Middle frontal gyrus (tissue), 1 donor: ENCODE results near the gene SASH1.
"Not testable (repeated sequence)": the region's sequence is repeated elsewhere in the genome, so short reads cannot be mapped to it uniquely, and the experiment has no call there.

Source experiments
- DNase-seq: peaks from one replicate; pipeline ENCODE4 v3.0.0-alpha.2; 2015; ENCODE audit warnings: low spot score; ENCODE audit errors: extremely low spot score

The SASH1 gene

GRCh38 chr6:148364056-148364824 is 21.6 kb downstream of the SASH1 start:
- DNase-seq: no peak

DNA sequence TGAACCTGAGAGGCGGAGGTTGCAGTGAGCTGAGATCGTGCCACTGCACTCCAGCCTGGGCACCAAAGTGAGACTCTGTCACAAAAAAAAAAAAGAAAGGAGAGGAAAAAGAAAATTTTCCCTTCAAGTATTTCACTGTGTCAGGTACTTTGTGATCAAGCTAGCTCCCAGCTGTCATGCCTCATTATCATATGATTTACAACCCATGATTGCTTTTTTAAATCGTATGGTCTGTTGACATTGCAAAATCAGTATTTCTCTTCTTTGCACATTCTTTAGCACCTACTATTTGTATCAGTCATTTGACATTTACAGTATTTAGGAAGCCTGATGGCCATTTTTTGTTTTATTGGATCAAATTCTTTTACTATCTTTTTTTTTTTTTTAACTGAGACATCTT is 22.4 kb downstream of the SASH1 start:
- DNase-seq: no peak

DNA sequence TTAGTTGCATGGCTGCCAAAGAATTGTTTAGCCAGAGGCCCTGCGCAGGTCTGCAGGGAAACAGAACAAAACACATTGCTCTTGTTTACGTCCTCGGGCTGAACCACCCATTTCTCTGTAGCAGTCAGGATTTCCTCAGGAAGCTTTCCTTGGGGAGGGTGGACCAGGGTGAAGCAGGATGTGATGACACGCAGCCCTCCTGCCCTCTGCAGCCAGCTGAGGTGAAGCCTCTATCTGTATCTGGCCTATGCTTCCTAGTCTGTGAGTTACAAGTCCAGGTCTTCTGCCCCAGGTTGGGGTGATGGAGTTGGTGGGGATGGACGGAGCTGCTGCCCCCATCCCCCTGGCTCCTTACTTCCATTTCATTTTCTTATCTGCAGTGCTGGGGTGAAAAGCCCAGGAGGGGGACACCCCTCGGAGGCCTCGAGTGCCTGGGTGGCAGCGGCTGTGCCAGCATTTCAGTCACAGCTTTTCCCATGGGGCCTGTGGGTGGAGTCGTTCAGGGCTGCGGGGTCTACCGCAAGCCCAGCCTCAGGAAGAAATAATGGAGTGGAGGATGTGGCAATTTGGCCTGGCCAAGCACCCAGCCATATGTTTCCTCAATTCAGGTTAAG is 24.9 kb downstream of the SASH1 start:
- DNase-seq: no peak

DNA sequence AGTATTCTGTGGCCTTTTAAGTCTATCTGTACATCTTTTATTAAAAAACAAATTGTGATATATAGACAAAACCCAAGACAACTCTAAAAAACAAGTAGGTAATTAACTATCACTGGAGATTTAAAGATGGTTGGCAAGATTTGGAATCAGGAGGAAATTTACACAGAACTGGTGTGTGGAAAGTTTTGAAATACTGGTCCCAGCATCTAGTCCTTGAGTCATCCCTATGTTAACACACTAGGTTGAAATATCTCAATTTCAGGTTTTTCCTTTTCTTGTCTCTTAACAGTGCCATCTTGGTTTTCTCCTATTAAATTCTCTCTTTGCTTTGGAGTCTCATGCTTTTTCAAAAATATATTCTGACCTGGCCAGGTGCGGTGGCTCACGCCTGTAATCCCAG is 27.5 kb downstream of the SASH1 start:
- no peak for DNase-seq

DNA sequence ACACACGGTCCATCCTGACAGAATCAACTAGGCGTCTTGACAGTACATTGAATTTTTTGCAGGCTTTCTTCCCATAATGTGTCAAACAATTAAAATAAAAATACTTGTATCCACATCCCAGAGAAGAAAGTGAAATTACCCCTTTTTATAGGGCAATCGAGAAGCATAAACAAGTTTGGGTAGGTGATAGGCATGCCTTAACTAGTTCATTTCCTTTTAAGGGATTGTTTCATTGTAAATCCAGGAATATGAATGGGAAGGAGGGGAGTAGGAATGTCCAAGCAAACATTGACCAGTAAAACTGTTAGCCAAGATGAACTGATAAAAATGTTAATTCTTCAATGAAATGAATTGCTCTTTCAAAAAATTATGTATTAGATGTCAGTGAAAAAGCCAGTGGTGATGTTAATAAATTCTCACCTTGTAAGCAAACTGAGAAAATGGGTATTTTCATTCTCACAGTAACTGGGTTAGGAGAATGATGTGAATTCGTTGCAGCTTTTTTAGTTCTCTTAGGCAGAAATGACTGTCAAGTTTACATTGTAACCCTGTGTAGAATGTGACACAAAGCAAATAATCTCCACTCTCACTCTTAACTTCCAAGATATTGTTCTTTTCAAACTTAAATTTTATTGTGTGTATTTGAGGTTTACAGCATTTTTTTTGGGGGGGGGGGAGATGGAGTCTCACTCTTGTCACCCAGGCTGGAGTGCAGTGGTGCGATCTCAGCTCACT is 31.6 kb downstream of the SASH1 start:
- DNase-seq: no peak

DNA sequence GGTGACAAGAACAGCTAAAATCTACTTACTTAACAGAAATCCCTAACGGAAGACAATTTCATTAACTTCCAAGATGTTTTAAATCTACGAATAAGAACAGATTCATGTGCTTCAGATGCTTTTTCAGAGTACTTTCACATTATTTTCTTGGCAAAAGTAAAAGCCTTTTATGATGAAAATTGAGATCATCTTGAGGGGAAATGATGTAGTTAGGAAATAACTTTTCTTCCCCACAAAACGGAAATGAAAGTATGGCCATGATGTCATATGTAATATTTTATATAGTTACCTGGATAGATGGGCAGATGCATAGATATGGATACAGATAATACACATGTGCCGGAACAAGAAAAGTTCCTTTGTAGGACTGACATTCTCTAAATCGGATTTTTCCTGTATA is 32.8 kb downstream of the SASH1 start:
- no peak for DNase-seq

DNA sequence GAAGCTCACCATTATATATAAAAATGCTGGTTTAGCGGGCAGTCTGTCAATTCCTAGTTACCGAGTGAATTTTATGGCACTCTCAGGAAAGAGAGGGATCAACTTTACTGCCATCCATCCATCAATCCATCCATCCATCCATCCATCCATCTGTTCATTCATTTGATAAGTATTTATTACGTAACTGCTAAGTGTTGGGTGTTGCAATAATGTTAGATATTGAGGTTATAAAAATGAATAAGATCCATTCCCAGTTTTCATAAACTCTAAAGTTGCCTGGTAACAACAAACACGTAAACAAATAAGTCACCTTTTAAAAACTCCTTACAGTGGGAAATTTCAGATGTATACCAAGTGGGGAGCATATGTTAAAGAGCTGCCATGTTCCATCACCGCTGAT is 36.8 kb downstream of the SASH1 start:
- no peak for DNase-seq

DNA sequence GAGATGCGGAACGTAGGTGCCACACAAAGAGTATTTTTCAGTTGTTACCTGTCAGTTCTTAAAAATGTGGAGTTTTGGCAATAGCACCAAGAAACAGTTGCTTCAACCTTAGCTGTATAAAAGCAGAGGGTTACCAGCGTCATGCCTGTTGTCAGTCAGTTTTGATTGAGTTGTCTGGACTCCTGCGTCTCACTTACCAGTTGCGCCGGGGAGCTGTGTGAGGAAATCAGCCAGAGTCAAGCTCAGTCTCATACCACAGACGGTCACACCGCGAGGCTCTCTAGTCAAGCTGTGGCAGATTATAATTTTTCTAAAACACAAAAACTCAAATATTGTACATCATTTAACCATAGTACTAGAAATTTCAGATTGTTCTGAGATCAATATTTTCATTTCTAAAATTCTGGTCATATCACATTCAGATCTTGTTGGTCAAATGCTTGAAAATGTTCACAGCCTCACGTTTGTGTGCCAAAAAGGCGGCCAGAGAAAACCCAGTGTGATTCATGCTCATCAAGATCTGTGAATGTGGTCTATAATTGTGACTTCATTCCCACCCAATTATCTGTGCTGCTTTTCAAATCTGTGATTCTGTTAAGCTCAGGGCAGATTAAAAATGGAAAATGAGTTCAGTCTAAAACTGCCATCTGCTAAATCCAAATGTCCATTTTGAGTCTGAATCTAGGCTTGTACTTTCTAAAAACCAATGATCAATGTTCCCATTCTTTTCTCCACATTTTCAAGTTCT is 37.5 kb downstream of the SASH1 start:
- DNase-seq: no peak

- not testable (repeated sequence) for DNase-seq
These were observed 39.4 kb downstream of the SASH1 start for GRCh38 chr6:148382051-148382450.

GRCh38 chr6:148382861-148383260 is 40.2 kb downstream of the SASH1 start:
- no peak for DNase-seq

DNA sequence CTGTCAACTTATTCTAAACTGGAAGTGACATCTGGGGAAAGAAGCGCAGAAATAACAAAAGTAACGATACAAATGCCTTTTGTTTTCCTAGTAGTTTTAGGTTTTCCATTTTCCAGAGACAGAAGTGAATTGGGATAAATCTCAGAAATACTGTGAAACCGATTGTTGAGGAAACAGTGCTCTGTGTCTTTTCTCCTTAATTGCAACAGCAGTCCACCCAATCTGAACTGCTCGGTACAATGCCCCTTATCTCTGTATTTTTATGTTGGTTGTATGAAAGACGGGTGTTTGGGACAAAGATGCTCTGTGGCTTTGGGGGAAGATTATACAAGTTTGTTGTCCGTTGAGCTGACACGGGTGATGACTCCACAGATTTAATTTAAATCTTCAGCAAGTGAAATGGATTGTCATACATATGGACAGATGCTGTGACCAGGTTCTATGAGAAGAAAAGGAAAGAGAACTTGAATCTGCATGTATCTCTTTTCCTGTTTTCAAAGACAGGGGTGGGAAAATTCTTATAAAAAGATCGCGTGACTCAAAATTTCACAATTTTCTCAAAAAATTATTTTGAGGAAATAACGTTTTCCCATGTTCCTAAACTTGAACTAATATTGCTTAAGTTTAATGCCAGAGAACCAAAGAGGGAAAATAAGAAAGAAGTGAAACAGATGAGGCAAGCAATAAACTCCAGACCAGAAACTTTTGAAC is 41.2 kb downstream of the SASH1 start:
- DNase-seq: no peak

DNA sequence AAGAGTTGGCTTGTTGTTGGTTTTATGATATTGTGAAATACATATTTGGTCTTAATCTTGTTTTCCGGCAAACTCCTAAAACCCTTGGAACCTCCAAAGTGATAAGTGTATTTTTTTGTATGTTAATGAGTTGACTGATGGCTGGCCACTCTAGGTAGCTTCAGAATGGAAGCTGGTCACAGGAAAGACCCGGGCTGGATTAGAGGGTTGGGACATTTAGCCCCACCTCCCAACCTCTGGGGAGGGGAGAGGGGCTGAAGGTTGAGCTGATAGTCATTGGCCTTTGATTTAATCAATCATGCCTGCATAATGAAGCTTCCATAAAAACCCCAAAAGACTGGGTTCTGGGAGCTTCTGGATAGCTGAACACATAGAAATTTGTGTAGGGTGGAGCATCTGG is 42.7 kb downstream of the SASH1 start:
- DNase-seq: no peak

- no peak for DNase-seq
These were observed 45.9 kb downstream of the SASH1 start for GRCh38 chr6:148388521-148388920.

DNA sequence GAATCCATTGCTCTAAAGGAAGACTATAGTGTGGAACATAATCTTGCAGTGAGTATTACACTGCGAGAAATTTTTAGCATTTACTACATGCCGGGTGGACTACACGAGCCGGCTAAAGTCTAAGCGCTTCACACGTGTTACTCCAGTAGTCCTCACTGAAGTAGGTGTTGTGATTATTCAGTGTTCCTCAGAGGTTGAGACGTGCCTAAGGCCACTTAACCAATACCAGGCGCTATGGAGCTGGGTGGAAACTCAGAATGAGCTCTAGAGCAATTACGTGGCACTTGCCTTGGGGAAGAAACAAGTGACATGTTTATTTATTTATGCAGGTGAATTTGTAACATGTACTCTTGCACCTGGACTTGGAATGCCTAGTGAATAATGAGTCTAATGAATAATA is 46.4 kb downstream of the SASH1 start:
- DNase-seq: no peak

- DNase-seq: no peak
These were observed 47.3 kb downstream of the SASH1 start for GRCh38 chr6:148389917-148390316.

DNA sequence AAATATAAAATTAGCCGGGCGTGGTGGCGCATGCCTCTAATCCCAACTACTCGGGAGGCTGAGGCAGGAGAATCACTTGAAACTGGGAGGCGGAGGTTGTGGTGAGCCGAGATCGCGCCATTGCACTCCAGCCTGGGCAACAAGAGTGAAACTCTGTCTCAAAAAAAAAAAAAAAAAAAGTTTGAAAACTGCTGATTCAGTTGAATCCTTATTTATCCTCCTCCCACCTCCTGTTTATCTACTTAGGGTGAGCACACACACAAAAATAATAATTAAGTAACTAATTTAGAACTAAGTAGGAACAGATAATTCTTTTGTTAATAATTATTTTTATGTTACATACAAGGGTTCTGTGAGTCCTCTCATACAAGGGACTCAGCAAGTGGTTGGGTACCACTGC is 49.5 kb downstream of the SASH1 start:
- not testable (repeated sequence) for DNase-seq

- DNase-seq: no peak
These were observed 50.0 kb downstream of the SASH1 start for GRCh38 chr6:148392671-148393070.

DNA sequence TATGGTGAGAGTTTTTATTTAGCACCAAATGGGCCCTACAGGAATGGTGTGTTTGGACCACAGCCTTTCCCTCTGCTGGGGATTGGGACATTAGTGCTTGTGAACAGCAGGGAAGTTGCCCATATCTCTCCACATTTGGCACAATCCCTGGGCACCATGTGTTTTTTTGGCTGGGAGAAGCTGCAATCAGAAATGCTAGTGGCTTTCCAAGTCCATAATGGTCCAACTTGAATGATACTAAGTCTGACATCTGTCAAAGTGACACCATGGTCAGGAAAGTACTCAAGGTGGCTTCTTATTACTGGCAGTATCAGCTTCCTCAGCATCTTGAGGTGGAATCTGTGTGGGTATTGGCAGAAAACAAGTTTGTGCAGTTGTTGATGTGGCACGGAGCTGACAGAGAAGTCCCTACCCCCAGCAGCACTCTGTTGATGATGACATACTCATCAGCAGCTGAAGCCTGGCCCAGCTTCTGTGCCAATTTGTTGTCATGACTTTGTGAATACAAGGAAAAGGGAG is 53.0 kb downstream of the SASH1 start:
- no peak for DNase-seq

DNA sequence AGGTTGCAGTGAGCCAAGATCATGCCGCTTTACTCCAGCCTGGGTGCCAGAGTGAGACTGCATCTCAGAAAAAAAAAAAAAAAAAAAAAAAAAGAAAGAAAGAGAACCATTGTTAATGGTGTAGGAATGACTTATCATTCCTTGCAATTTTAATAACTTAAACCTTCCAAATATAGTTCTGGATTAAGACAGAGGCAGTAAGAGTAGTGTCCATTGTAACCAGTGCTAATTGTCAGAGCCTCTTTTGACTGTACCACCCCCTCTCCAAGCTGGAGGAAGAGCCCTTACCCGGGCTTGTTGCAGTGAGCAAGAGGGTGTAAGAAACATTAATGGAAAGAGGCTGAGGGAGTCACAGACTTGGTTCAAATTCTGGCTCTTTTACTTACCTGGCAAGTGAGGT is 53.8 kb downstream of the SASH1 start:
- DNase-seq: no peak

- no peak for DNase-seq
These were observed 54.3 kb downstream of the SASH1 start for GRCh38 chr6:148396926-148397325.

- DNase-seq: no peak
These were observed 55.6 kb downstream of the SASH1 start for GRCh38 chr6:148398244-148398643.
